Gastrocnemius medialis (tissue), 4 donors: Measurements from ENCODE around the gene GCAT.

Source experiments
- POLR2A ChIP-seq, 2 donors: fragments of 450-650 bp; IDR thresholded peaks; one replicate each; pipeline ENCODE4 v1.6.1; 2017; ENCODE audit warnings: antibody characterized with exemption in 2 of 2, mild to moderate bottlenecking in 2 of 2, moderate library complexity in 2 of 2
- TF ChIP-seq, protein P1 (sequence below), 5 experiments: fragments of 450-650 bp in 3 of 5; fragments of 200-600 bp in 2 of 5; sonication (generic) in 2 of 5; IDR thresholded peaks in 4 of 5; conservative IDR thresholded peaks in 1 of 5; 1 replicate in 4 of 5; 2 replicates in 1 of 5; pipeline ENCODE4 v1.5.1; 2016 to 2019; ENCODE audit warnings: antibody characterized with exemption in 5 of 5, mild to moderate bottlenecking in 3 of 5, moderate library complexity in 3 of 5

GRCh38 chr22:37842015-37842793 lies 34.5 kb downstream of the GCAT start:
- TF ChIP-seq, protein P1, sequence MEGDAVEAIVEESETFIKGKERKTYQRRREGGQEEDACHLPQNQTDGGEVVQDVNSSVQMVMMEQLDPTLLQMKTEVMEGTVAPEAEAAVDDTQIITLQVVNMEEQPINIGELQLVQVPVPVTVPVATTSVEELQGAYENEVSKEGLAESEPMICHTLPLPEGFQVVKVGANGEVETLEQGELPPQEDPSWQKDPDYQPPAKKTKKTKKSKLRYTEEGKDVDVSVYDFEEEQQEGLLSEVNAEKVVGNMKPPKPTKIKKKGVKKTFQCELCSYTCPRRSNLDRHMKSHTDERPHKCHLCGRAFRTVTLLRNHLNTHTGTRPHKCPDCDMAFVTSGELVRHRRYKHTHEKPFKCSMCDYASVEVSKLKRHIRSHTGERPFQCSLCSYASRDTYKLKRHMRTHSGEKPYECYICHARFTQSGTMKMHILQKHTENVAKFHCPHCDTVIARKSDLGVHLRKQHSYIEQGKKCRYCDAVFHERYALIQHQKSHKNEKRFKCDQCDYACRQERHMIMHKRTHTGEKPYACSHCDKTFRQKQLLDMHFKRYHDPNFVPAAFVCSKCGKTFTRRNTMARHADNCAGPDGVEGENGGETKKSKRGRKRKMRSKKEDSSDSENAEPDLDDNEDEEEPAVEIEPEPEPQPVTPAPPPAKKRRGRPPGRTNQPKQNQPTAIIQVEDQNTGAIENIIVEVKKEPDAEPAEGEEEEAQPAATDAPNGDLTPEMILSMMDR (IDR thresholded peaks at IDR 0.05 in 4 of 5, conservative IDR thresholded peaks at IDR 0.05 in 1 of 5): no peak
- TF ChIP-seq POLR2A (IDR thresholded peaks at IDR 0.05): no peak
